Bone marrow (tissue), 2 donors: ENCODE results near the gene NPR3.

Experiments
- DNase-seq, 2 donors: peaks; one replicate each; lab custom pipeline; 2025; lab: John Stamatoyannopoulos, UW

Gene NPR3

DNA sequence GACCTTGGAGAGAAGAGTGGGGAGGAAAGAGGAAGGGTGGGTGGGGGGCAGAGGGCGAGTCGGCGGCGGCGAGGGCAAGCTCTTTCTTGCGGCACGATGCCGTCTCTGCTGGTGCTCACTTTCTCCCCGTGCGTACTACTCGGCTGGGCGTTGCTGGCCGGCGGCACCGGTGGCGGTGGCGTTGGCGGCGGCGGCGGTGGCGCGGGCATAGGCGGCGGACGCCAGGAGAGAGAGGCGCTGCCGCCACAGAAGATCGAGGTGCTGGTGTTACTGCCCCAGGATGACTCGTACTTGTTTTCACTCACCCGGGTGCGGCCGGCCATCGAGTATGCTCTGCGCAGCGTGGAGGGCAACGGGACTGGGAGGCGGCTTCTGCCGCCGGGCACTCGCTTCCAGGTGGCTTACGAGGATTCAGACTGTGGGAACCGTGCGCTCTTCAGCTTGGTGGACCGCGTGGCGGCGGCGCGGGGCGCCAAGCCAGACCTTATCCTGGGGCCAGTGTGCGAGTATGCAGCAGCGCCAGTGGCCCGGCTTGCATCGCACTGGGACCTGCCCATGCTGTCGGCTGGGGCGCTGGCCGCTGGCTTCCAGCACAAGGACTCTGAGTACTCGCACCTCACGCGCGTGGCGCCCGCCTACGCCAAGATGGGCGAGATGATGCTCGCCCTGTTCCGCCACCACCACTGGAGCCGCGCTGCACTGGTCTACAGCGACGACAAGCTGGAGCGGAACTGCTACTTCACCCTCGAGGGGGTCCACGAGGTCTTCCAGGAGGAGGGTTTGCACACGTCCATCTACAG, 760 bp downstream of the NPR3 start:
- peak; percentile 30 to 34 for DNase-seq

DNA sequence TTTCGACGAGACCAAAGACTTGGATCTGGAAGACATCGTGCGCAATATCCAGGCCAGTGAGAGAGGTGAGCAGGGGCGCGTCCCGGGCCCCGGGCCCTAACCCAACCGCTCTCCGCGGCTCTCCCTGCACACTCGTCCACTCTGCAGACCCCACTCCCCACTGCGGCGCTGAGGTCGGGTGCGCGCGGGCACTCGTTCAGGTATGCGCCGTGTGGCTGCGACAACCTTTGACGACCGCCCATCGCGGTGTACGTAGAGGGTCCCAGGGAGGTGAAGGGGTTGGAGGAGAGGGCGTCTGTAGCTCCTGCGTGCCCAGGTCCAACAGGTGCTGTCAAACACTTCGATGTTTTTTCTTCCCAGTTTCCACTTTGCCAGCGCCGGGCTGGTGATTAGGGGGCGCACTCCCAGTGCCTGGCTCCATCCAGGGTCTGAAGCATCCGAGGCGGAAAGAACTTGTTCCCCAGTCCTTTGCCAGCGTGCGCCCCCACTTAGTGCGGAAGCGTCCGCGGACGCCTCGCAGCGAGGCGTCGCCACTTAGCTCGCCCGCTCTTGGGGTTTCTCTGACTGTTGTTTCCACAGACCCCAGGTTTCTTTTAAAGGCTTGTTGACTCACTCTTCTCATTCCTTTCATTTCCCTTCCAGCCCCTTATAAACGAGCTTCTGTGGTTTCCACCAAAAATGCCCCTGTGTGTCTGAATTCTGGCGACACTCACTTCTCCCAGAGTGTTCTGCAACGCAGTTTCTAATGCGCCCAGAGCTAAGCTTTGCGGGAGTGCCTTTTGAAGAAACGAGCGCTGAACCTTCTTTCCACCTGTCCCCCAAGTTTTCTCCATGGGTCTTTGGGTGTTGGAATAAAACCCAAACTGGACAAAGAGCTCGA, 1.6 kb downstream of the NPR3 start:
- peak in 1 of 2 donors; percentile 52 for DNase-seq

DNA sequence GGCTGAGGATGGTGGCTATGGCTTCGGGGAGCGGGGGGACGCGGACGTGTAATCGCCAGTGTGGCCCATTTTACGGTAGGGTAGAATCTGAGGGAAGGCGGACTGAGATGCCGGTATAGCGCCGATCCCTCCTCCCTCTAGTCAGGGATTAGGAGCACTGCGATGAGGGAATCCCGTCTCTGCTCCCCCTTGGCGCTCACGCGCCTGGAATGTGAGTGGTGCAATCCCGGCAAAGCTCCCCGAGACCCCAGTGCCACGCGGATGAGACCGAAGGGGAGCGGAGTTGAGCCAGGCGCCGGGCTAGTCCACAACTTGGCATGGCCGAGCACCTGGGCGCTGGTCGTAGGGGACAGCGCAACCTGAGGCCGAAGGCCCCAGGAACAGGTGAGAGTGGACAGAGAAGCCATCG, 2.2 kb downstream of the NPR3 start:
- no peak for DNase-seq

DNA sequence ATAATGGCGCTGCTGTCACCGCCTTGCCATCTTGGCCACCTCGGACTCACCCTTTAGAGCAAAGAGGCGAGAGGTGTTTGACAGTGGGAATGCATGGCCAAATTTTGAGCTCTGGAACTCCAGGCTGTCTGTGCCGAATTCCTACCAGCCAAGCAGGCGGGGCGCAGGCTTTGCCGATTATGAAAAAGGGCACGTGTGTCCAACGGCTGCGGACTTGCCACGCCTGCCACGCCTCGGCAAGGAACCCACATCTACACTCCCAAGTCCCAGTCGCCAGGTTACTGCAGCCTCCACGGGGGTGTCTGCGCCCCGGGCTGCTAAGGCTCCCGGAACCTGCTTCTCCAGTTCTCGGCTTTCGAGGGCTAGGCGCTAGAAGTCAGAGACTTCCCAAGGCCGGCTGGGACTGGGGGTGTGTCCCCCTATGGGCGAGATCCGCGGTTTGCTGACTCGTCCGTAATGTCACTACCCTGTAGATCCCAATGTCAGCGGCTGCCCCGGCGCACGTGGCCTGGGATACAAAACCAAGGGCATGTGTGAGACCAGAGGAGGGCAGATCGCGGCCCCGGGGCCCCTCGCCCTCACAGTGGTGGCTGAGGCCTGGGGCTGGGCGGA, 2.8 kb downstream of the NPR3 start:
- DNase-seq: peak in 1 of 2 donors; percentile 57

DNA sequence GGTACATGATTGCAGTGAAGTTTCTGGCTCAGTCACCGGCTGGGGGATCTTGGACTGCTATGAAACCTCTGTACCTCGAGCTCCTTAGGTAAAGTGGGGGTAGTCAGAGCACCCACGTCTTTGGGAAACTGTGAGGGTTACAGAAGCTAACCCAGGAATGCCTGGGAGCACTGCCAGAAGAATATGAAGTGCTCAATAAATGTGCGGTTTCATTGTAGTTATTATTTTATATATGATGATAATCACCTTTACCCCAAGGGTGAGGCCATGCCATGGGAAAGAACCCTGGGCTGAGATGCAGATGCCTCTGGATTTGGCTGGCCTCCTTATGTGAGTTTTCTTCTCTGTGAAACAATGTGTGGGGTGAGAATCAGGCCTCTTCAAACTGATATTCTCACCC, 3.7 kb downstream of the NPR3 start:
- no peak for DNase-seq

DNA sequence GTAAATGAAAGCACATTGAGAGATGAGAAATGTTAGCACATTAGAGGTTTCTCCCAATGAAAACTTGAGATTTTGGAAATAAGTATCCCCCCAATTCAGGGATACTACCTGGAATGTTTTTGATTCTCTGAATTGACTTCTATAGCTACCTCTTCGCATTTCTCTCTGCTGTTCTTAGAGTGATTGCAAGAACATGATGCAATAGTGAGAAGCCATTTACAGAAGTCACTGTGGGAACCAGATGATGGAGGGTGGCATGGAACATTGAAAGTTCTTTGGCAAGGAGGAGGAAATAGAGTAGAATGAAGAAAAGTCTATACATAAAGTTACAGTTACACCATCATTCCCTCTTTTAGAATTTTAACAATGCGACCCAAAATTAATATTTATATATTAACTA, 9.2 kb downstream of the NPR3 start:
- no peak for DNase-seq

DNA sequence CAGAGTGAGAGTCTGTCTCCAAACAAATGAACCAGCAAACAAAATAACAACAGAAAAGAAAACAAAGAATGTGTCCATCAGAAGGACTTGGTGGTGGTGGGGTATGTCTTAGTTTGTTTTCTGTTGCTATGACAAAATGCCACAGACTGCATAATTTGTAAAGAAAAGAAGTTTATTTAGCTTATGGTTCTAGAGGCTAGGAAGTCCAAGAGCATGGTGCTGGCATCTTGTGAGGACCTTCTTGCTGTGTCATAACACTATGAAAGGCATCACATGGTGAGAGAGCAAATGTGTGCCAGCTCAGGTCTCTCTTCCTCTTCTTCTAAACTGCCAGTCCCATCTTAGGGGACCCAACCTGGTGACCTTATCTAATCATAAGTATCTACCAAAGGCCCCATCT, 10.5 kb downstream of the NPR3 start:
- DNase-seq: no peak

DNA sequence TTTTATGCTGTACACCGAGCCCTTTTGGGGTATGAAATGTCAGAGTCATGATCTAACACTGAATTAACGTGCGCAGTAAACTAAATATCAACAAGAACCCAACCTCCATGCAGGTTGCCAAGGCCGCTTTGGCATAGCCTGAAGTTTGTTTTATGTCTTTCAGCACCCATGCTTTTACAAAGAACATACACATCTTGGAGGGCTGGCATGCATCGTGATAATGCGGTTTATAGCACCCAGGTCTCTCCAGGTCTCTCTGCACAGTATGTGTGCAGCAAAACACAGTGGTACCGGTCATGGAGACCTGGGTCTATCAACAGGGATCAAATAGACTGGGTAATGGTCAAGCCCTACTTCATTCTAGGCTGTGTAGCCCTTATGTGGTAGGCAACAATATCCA, 11.8 kb downstream of the NPR3 start:
- DNase-seq: no peak

DNA sequence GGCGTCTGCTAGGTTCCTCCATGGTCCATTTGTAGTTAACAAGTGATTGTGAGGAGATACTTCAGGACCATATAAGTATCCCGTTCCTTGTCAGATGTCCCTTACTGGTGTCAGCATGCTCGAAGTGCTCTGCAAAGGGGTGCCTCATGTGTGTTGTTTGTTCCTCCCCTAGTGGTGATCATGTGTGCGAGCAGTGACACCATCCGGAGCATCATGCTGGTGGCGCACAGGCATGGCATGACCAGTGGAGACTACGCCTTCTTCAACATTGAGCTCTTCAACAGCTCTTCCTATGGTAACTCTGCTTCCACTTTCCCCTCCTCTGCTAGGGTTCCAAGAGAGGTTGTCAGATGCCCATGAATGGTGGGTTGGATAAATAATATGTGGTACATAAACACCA, 13.4 kb downstream of the NPR3 start:
- no peak for DNase-seq

DNA sequence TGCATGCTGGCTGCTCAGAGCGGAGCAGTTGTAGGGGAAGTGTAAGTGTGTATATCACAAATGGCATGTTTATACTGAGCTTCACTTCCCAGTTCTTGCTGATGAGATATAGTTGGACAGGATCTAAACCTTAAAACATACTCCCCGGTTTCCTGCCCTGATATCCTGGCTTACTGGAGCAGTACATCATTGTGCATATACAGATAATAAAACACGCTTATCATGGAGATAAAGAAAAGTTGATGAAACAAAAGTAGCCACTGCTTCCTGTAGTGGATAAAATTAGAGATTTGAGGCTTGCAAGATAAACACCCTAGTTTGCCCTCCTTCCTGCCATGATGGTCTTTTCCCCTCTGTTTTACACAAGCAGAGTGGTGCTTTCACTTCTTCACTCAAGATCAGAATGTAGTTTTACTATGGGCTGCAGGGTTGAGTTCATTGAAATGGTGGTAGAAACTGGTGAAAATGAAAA, 15.0 kb downstream of the NPR3 start:
- DNase-seq: peak in 1 of 2 donors; percentile 88

DNA sequence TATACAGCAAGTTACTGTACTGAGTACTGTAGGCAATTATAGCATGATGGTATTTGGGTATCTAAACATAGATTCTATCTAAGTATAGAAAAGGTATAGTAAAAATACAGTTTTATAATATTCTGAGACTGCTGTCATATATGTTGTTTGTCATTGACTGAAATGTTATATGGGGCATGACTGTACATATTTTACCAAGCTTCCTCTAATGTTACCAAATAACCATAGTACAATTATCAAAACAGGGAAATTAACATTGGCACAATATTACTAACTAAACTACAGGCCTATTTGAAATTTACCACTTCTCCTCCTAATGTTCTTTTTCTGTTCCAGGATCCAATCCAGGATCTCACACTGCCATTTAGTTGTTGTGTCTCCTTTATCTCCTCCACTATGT, 18.5 kb downstream of the NPR3 start:
- no peak for DNase-seq

DNA sequence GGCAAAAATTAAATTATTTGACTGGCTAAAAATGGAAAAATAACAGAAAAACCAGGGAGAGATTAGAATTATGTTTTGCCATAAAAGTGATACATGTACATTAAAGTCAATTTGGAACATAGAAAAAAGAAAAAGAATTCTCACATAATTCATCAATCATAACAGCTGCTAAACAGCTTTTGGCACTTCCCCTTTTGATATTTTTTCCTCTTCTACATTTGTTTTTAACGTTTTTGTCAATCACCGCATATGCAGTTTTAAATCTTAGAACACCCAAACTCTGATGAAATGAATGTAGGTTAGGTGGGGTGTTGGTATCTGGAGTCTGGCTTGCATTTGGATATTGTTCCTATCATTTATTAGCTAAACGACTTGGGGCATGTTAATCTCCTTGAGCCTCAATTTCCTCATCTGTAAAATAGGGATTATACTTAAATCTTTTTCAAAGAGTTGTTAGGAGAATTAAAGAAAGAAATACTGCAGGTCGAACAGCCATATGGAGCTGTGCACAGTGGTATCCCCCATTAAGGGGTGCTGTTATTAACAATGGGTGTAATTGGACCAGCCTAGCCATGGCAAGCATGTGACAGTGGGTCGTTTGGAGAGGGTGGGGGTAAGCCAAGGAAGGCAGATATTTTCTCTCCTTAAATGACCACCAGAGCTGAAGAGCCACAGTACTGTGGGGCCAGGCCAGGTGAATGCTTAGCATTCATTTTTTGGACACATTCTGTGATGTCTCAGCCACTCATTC, 22.6 kb downstream of the NPR3 start:
- peak in 1 of 2 donors; percentile 70 for DNase-seq

DNA sequence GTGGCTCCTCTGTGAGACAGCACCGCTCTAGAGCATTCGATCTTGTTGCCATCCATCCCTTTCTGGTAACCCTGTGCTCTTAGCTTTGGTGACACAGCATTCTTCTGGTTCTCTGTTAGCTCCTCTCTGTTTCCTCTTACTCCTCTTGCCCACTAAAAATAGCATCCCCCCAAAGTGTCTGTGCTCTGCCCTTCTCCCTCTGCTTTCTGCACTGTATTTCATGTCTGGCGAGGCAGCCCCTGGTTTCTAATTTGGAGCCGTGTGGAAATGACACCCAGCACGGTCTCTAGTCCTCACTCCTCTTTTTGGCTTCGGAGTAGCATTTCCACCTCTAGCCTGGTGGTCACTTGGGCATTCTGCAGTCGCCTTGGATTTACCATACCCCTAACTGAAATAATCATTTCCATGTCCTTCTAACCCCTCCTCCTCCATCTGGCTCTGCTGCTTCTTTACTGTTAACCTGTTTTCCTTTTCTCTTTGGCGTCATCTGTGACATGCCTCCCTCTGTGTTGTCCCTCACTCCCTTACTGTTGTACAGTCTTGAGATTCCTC, 23.8 kb downstream of the NPR3 start:
- peak in 1 of 2 donors; percentile 84 for DNase-seq

DNA sequence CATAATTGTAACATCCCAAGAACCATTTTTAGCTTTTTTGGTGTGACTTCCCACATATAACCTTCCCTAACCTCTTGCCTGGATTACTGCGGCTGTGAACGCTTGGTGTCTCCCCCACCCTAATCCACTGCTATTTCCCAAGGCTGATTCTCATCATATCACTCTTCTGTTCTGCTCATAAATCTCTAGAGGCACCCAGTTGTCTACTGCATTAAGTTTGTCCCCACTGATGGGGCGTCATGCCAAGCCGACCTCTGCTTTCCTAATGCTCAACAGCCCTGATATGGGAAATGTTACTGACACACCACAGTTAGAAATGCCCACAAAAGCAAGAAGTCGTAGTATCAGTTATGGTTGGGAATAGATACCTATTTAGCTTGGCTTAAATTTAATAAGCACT, 24.4 kb downstream of the NPR3 start:
- DNase-seq: no peak

DNA sequence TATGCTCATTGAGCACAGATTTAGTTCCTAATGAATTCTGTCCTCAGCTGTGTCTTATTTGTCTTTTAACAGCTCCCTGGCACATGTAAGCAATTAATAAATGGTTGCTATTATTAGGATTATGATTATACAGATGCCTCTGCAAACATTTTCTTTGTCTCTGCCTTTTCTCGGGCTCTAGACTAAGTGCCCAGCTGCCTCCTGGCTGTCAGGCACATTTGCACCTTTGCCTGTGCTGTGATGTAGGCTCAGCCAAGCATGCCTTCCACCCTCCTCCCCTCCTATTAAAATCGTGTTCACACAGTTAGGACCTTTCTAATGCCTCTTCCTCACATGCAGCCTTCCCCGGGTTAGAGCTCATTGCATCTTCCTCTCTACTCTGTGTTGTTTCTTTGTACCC, 25.7 kb downstream of the NPR3 start:
- no peak for DNase-seq

DNA sequence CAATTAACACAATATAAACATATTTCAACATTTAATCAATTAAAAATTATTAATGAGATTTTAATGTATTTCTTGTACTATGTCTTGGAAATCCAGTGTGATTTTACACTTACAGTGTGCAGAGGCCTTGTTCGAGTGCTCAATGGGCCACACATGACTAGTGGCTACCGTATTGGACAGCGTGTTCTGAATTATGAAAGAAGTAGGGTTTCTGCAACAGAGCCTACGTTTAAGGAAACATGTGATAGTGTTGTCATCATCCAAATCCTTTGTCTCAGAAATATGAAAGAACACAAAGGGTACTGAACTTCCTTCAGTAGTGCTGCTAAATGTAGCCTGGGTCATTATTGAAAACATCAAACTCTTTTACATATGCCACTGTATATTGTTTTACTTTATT, 29.5 kb downstream of the NPR3 start:
- no peak for DNase-seq

DNA sequence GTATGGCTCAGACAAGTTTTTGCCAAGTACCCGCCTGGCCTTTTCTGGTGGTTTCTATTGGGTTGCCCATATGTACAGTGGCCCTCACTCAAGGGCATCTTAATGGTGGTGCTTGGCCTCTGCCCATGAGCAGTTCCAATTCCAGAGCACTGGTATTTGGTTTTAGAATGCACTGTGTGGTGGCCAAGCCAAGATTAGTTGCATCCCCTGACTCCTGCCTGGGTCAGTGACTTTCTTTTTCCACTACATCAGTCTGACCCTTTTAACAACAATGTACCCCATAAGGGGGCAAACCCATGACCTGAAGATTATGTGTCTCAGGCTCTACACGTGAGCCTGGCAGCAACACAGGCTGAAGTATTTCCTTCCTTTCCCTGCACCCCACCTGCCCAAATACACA, 34.2 kb downstream of the NPR3 start:
- no peak for DNase-seq

DNA sequence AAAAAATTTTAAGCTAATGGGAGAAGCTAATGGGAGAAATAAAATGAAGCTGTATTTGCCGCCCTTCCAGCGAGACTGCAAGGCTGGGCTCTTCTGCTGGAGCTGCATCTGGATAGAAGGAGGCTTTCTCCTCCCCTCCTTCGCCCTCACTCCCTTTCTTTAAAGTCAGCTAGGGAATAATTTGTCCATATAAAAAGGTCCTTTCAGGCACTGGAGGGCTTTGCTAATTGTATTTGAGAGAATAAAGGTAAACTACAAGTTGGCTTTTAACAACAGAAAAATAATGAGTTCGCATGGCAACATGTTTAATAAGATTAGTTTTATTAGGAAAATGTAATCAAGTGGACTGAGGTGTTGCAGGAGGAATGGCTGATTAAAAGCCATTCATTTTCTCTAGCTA, 41.3 kb downstream of the NPR3 start:
- DNase-seq: no peak

DNA sequence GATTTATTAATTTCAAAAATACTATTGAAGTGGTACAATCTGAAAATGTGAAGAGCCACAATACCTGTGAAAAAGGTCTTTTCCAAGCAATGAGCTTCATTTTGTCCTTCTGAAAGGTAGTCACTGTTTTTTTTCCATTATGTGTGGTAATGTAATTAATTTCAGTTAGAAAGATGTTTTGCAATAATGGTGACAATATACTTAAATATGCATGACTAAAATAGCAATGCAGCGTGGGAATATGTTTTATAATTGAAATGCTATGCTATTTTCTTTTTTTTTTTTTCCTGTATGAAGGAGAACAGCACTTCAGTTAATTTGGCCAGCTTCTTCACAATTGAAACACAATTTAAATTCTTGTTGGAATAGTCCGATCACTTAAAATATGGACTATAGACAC, 41.9 kb downstream of the NPR3 start:
- DNase-seq: no peak

DNA sequence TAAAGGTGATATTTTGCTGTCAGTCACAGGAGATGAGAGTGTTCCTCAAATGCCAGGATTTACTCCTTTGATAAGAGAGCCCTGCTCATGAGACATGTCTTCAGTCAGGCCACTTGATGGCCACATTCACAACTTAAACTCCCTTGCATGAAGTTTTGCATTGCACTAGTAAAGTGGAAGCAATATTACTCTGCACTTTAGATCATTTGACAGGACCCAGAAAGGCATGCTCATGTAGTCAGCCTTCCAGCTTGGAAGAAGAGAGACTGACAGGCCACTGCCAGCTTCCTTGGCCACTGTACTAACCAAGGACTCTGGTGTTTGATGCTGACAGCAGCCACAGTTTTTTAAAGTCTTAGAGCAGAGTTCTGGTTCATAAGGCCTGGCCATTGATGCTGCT, 42.6 kb downstream of the NPR3 start:
- no peak for DNase-seq

DNA sequence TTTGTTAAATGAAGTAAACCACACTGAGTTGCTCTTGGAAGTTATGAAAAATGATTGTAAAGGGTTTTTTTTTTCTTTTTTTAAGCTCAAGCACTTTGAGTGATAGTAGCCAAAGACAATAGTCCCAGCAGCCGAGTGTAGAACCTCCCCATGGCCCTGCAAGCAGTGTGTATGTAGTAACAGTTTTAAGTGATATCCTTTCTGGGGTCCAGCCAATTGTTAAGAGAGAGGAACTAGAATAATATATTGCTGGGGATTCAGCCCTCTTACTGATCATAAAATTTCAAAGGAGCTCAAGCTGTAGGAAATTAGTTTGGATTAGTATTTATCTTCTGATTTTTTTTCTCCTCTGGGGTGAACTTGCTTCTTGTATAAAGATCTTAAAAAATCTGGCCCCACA, 43.2 kb downstream of the NPR3 start:
- no peak for DNase-seq

DNA sequence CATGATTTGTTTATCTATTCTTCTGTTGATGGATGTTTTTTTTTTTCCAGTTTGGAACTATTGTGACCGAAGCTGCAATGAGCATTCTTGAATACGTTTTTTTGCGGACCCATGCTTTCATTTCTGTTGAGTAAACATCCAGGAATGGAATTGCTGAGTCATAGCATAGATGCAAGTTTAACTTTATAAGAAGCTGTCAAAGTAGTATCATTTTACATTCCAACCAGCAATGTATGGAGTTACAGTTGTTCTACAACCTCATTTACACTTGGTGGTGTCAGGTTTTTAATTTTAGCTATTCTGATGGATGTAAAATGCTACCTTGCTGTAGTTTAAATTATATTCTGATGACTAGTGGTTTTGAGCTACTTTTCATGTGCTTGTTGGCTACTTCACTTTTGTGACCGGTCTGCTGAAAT, 49.0 kb downstream of the NPR3 start:
- DNase-seq: peak in 1 of 2 donors; percentile 53
